Astrocyte (in vitro differentiated cells and primary cell): Measurements from ENCODE around the gene RFX8.

Experiments used
- EZH2 ChIP-seq: IDR thresholded peaks from 2 replicates; pipeline ENCODE4 v1.6.1; 2012; ENCODE audit warnings: mild to moderate bottlenecking, low read length, inconsistent platforms; ENCODE audit not compliant: insufficient read depth
- TF ChIP-seq, protein P1 (sequence below): IDR thresholded peaks from 2 replicates; pipeline ENCODE4 v1.5.1; 2011; ENCODE audit warnings: low read depth, mild to moderate bottlenecking, inconsistent platforms, low read length, moderate library complexity; ENCODE audit not compliant: insufficient read depth

DNA sequence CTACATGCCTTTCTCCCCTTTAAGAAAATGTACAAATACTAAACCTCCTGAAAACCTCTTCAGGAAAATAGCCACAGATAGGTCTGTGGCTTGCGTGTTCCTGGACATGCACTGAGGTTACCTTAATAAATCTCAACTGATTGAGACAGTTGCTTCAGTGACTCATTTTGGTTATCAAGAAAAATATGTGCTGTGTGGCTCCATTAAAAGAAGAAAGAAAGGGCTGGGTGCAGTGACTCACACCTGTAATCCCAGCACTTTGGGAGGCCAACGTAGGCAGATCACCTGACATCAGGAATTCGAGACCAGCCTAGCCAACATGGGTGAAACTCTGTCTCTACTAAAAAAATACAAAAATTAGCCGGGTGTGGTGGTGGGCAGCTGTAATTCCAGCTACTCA is 114.7 kb downstream of the RFX8 start:
- TF ChIP-seq, protein P1, sequence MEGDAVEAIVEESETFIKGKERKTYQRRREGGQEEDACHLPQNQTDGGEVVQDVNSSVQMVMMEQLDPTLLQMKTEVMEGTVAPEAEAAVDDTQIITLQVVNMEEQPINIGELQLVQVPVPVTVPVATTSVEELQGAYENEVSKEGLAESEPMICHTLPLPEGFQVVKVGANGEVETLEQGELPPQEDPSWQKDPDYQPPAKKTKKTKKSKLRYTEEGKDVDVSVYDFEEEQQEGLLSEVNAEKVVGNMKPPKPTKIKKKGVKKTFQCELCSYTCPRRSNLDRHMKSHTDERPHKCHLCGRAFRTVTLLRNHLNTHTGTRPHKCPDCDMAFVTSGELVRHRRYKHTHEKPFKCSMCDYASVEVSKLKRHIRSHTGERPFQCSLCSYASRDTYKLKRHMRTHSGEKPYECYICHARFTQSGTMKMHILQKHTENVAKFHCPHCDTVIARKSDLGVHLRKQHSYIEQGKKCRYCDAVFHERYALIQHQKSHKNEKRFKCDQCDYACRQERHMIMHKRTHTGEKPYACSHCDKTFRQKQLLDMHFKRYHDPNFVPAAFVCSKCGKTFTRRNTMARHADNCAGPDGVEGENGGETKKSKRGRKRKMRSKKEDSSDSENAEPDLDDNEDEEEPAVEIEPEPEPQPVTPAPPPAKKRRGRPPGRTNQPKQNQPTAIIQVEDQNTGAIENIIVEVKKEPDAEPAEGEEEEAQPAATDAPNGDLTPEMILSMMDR: no peak
- no peak for TF ChIP-seq EZH2
